ENCODE measurements around the gene NDUFB7.

DNA sequence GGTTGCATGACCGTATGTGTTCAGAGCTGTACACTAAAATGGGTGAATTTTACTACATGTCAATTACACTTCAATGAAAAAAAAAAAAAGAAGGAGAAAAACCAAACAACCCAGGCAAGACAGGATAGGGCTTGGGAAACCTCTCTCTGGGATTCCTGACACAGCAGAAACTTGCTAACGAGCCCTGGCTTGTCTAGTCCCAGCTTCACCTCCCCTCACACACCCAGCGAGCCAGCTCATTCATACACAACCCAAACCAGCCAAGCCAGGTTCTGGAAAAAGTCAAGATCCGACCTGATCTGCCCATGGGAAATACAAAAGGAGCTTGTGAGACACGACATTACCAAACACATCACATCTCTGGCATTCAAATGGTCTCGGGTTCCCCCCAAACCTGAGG, 46.1 kb downstream of the NDUFB7 start:
- TF ChIP-seq TEAD4 (IDR thresholded peaks at IDR 0.05; ENCODE audit: borderline replicate concordance, insufficient read depth): no peak
- no peak for TF ChIP-seq TCF12 (IDR thresholded peaks at IDR 0.05)
- no peak for TF ChIP-seq NFIC (IDR thresholded peaks at IDR 0.05; ENCODE audit: borderline replicate concordance)
- no peak for TF ChIP-seq EP300 (IDR thresholded peaks at IDR 0.05; ENCODE audit: borderline replicate concordance in 1 of 2, low read depth in 1 of 2, low read length in 1 of 2)
- no peak for TF ChIP-seq MXI1 (IDR thresholded peaks at IDR 0.05; ENCODE audit: low read depth, low read length)
- no peak for TF ChIP-seq GABPA (IDR thresholded peaks at IDR 0.05; ENCODE audit: low read depth)
- TF ChIP-seq, protein P1, sequence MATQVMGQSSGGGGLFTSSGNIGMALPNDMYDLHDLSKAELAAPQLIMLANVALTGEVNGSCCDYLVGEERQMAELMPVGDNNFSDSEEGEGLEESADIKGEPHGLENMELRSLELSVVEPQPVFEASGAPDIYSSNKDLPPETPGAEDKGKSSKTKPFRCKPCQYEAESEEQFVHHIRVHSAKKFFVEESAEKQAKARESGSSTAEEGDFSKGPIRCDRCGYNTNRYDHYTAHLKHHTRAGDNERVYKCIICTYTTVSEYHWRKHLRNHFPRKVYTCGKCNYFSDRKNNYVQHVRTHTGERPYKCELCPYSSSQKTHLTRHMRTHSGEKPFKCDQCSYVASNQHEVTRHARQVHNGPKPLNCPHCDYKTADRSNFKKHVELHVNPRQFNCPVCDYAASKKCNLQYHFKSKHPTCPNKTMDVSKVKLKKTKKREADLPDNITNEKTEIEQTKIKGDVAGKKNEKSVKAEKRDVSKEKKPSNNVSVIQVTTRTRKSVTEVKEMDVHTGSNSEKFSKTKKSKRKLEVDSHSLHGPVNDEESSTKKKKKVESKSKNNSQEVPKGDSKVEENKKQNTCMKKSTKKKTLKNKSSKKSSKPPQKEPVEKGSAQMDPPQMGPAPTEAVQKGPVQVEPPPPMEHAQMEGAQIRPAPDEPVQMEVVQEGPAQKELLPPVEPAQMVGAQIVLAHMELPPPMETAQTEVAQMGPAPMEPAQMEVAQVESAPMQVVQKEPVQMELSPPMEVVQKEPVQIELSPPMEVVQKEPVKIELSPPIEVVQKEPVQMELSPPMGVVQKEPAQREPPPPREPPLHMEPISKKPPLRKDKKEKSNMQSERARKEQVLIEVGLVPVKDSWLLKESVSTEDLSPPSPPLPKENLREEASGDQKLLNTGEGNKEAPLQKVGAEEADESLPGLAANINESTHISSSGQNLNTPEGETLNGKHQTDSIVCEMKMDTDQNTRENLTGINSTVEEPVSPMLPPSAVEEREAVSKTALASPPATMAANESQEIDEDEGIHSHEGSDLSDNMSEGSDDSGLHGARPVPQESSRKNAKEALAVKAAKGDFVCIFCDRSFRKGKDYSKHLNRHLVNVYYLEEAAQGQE (IDR thresholded peaks at IDR 0.05; ENCODE audit: low read depth, low read length): no peak
- TF ChIP-seq, protein P2, sequence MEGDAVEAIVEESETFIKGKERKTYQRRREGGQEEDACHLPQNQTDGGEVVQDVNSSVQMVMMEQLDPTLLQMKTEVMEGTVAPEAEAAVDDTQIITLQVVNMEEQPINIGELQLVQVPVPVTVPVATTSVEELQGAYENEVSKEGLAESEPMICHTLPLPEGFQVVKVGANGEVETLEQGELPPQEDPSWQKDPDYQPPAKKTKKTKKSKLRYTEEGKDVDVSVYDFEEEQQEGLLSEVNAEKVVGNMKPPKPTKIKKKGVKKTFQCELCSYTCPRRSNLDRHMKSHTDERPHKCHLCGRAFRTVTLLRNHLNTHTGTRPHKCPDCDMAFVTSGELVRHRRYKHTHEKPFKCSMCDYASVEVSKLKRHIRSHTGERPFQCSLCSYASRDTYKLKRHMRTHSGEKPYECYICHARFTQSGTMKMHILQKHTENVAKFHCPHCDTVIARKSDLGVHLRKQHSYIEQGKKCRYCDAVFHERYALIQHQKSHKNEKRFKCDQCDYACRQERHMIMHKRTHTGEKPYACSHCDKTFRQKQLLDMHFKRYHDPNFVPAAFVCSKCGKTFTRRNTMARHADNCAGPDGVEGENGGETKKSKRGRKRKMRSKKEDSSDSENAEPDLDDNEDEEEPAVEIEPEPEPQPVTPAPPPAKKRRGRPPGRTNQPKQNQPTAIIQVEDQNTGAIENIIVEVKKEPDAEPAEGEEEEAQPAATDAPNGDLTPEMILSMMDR (IDR thresholded peaks at IDR 0.05): no peak
- TF ChIP-seq TAF1 (IDR thresholded peaks at IDR 0.05; ENCODE audit: borderline replicate concordance, low read depth, low read length): no peak
- no peak for TF ChIP-seq RAD21 (IDR thresholded peaks at IDR 0.05; ENCODE audit: low read length)
- TF ChIP-seq JUND (IDR thresholded peaks at IDR 0.05): no peak
- no peak for TF ChIP-seq GATA2 (CRISPR knock-in tag; IDR thresholded peaks at IDR 0.05)
- no peak for TF ChIP-seq EZH2phosphoT487 (IDR thresholded peaks at IDR 0.05; ENCODE audit: borderline replicate concordance, low read depth)
- no peak for TF ChIP-seq RXRA (IDR thresholded peaks at IDR 0.05; ENCODE audit: borderline replicate concordance, low read depth)
